H1 (cell line): Measurements from ENCODE around the gene UNC119. TPM values are rescaled to one million over a fixed set of nuclear protein-coding genes. Genes with fewer than 3 reads are reported as not detected.

Experiments used
- CTCF ChIA-PET: fragments of 300-600 bp; sonication (Branson Sonifier 250); formaldehyde crosslinking; loops from one replicate; lab custom pipeline; 2021; ENCODE audit not compliant: partially characterized antibody; lab: Charles Lee
- POLR2A ChIA-PET: fragments of 300-600 bp; sonication (Branson Sonifier 250); formaldehyde crosslinking; loops from one replicate; lab custom pipeline; 2021; ENCODE audit warnings: inconsistent platforms; ENCODE audit not compliant: partially characterized antibody; lab: Charles Lee
- DNase-seq, 2 experiments: peaks; one replicate each; pipeline versions ENCODE4 v3.0.0 to v3.0.0-alpha.2; 2010 to 2022; ENCODE audit warnings: low spot score in 2 of 2, low read depth in 1 of 2, mixed read lengths in 1 of 2
- FAIRE-seq: peaks from 2 replicates; lab custom pipeline; 2011; peaks lifted over from hg19 to GRCh38; lab: Jason Lieb, UNC
- H2AFZ ChIP-seq: 2 replicates; pipeline ENCODE4 v1.8.1; 2012; ENCODE audit warnings: low read length, inconsistent platforms
- H2AK5ac ChIP-seq: 2 replicates; pipeline ENCODE4 v1.6.1; 2013; ENCODE audit warnings: low read depth, low read length
- H2BK120ac ChIP-seq: replicated peaks from 2 replicates; pipeline ENCODE3; 2013; ENCODE audit warnings: low read depth, low read length, inconsistent platforms
- H2BK12ac ChIP-seq: 2 replicates; pipeline ENCODE4 v1.6.1; 2013; ENCODE audit warnings: low read depth, low read length
- H2BK15ac ChIP-seq: 2 replicates; pipeline ENCODE4 v1.6.1; 2013; ENCODE audit warnings: low read length
- H2BK20ac ChIP-seq: 2 replicates; pipeline ENCODE4 v1.6.1; 2013; ENCODE audit warnings: low read length
- H2BK5ac ChIP-seq: 2 replicates; pipeline ENCODE4 v1.6.1; 2013; ENCODE audit warnings: low read depth, low read length
- H3K14ac ChIP-seq: 2 replicates; pipeline ENCODE4 v1.6.1; 2013; ENCODE audit warnings: inconsistent platforms; ENCODE audit not compliant: insufficient read length
- H3K18ac ChIP-seq: 2 replicates; pipeline ENCODE4 v1.6.1; 2013; ENCODE audit warnings: low read length; ENCODE audit errors: extremely low read depth
- H3K23ac ChIP-seq: 2 replicates; pipeline ENCODE4 v1.6.1; 2013; ENCODE audit warnings: inconsistent platforms; ENCODE audit not compliant: insufficient read length
- H3K23me2 ChIP-seq: 2 replicates; pipeline ENCODE4 v1.6.1; 2013; ENCODE audit warnings: low read depth, low read length
- H3K27ac ChIP-seq: 2 replicates; pipeline ENCODE4 v1.6.1; 2011; ENCODE audit warnings: low read depth, low read length, inconsistent platforms
- H3K27me3 ChIP-seq, 4 experiments: replicated peaks in 1 of 4; 1 replicate in 1 of 4; 2 replicates in 3 of 4; pipeline versions ENCODE4 v1.6.1 to v1.8.1; 2011 to 2013; ENCODE audit warnings: low read length in 3 of 4, mild to moderate bottlenecking in 3 of 4, inconsistent platforms in 2 of 4, mixed read lengths in 2 of 4, moderate library complexity in 1 of 4; ENCODE audit not compliant: control insufficient read depth in 3 of 4, insufficient read depth in 3 of 4; ENCODE audit errors: extremely low read depth in 1 of 4
- H3K36me3 ChIP-seq, 4 experiments: 2 replicates each; pipeline versions ENCODE4 v1.6.1 to v1.8.1; 2011 to 2013; ENCODE audit warnings: mild to moderate bottlenecking in 4 of 4, low read length in 3 of 4, moderate library complexity in 2 of 4, control low read depth in 1 of 4, inconsistent platforms in 1 of 4; ENCODE audit not compliant: insufficient read depth in 4 of 4, control insufficient read depth in 2 of 4
- H3K4ac ChIP-seq: replicated peaks from 2 replicates; pipeline ENCODE3; 2013; ENCODE audit warnings: low read length, low read depth, mixed read lengths, inconsistent platforms; ENCODE audit not compliant: insufficient read length
- H3K4me1 ChIP-seq, 4 experiments: replicated peaks in 1 of 4; 1 replicate in 1 of 4; 2 replicates in 3 of 4; pipeline versions ENCODE4 v1.6.1 to v1.8.1; 2011 to 2013; ENCODE audit warnings: low read length in 3 of 4, inconsistent platforms in 2 of 4, mixed read lengths in 1 of 4; ENCODE audit not compliant: insufficient read depth in 4 of 4, control insufficient read depth in 3 of 4
- H3K4me2 ChIP-seq, 2 experiments: 2 replicates each; pipeline versions ENCODE4 v1.6.1 to v1.8.1; 2011 to 2013; ENCODE audit warnings: low read depth in 2 of 2, low read length in 2 of 2, control low read depth in 1 of 2, inconsistent platforms in 1 of 2, mild to moderate bottlenecking in 1 of 2; ENCODE audit not compliant: insufficient read depth in 1 of 2
- H3K4me3 ChIP-seq, 4 experiments: fragments of 200-600, 300-600 bp in 1 of 4; sonication (generic), shearing (Covaris generic), sonication (Bioruptor Twin) in 1 of 4; 2 replicates each; pipeline versions ENCODE4 v1.5.1 to v1.8.1; 2011 to 2016; ENCODE audit warnings: low read length in 4 of 4, low read depth in 3 of 4, control low read depth in 2 of 4, inconsistent platforms in 2 of 4, mild to moderate bottlenecking in 2 of 4, mixed read lengths in 1 of 4, moderate library complexity in 1 of 4; ENCODE audit not compliant: insufficient read depth in 2 of 4; ENCODE audit errors: extremely low read depth in 1 of 4
- H3K56ac ChIP-seq: replicated peaks from 2 replicates; pipeline ENCODE3; 2013; ENCODE audit warnings: low read depth, mild to moderate bottlenecking, mixed read lengths, low read length, inconsistent platforms; ENCODE audit not compliant: insufficient read length
- H3K79me1 ChIP-seq: 2 replicates; pipeline ENCODE4 v1.6.1; 2013; ENCODE audit warnings: low read depth, low read length, control low read depth
- H3K79me2 ChIP-seq, 2 experiments: 2 replicates each; pipeline versions ENCODE4 v1.6.1 to v1.8.1; 2012 to 2013; ENCODE audit warnings: low read length in 2 of 2, mild to moderate bottlenecking in 2 of 2, inconsistent platforms in 1 of 2; ENCODE audit not compliant: insufficient read depth in 2 of 2, control insufficient read depth in 1 of 2
- H3K9ac ChIP-seq, 4 experiments: replicated peaks in 1 of 4; 1 replicate in 1 of 4; 2 replicates in 3 of 4; pipeline versions ENCODE4 v1.6.1 to v1.8.1; 2011 to 2013; ENCODE audit warnings: low read depth in 3 of 4, low read length in 3 of 4, control low read depth in 2 of 4, mild to moderate bottlenecking in 2 of 4, moderate library complexity in 2 of 4, inconsistent platforms in 1 of 4; ENCODE audit errors: extremely low read depth in 1 of 4
- H3K9me3 ChIP-seq, 2 experiments: 2 replicates each; pipeline versions ENCODE4 v1.6.1 to v1.8.1; 2012 to 2013; ENCODE audit warnings: mild to moderate bottlenecking in 2 of 2, moderate library complexity in 2 of 2, control low read depth in 1 of 2, inconsistent platforms in 1 of 2, low read depth in 1 of 2, low read length in 1 of 2, mixed read lengths in 1 of 2; ENCODE audit not compliant: insufficient read depth in 2 of 2
- H4K20me1 ChIP-seq, 2 experiments: replicated peaks in 1 of 2; 2 replicates each; pipeline versions ENCODE3 to v1.8.1; 2011 to 2013; ENCODE audit warnings: inconsistent platforms in 2 of 2, low read length in 2 of 2, mild to moderate bottlenecking in 1 of 2; ENCODE audit not compliant: insufficient read depth in 2 of 2, control insufficient read depth in 1 of 2
- H4K5ac ChIP-seq: 2 replicates; pipeline ENCODE4 v1.6.1; 2013; ENCODE audit warnings: low read length, low read depth, mixed read lengths, inconsistent platforms; ENCODE audit not compliant: insufficient read length
- H4K8ac ChIP-seq: 2 replicates; pipeline ENCODE4 v1.8.0; 2013; ENCODE audit warnings: mild to moderate bottlenecking, moderate library complexity, low read length, inconsistent platforms; ENCODE audit not compliant: insufficient read depth; ENCODE audit errors: extremely low read depth
- H4K91ac ChIP-seq: replicated peaks from 2 replicates; pipeline ENCODE3; 2013; ENCODE audit warnings: low read length, mixed read lengths, inconsistent platforms; ENCODE audit not compliant: insufficient read length
- WGBS, 2 experiments: shearing (Covaris generic) in 1 of 2; methylation state at CpG; one replicate each; pipeline versions ENCODE4 v1.1.6 to v1.1.7; 2013 to 2015; ENCODE audit warnings: low lambda C conversion rate in 2 of 2, mixed read lengths in 2 of 2, inconsistent platforms in 1 of 2, low coverage in 1 of 2, missing lambda C conversion rate in 1 of 2; ENCODE audit not compliant: insufficient replicate concordance in 2 of 2, insufficient coverage in 1 of 2, insufficient read length in 1 of 2; ENCODE audit errors: extremely low coverage in 1 of 2, missing lambda C conversion rate in 1 of 2; 5-methylcytosine and 5-hydroxymethylcytosine counted together
- polyA plus RNA-seq, 7 experiments: library from polyadenylated mRNA; depleted of rRNA in 3 of 7; stranded (reverse) in 5 of 7; unstranded in 2 of 7; fragments of >200 nt in 5 of 7; fragments of 200-250 nt in 2 of 7; gene quantifications; 1 replicate in 5 of 7; 2 replicates in 1 of 7; 4 replicates in 1 of 7; pipeline versions ENCODE4 v1.2.1 to v1.2.3, GENCODE V29; 2011 to 2013; ENCODE audit warnings: missing spikeins in 2 of 7, mixed read lengths in 2 of 7
- total RNA-seq: library from RNA; stranded (reverse); fragmentation: NEBNext Ultra II Directional; extraction: Animal tissue kit (Norgen Biotek cat#: 25700); gene quantifications from 2 replicates; pipeline ENCODE4 v1.2.1, GENCODE V29; 2021

The UNC119 gene
- total and polyA plus RNA-seq, 2 of the 8 experiments (the other 6 are each of a cell fraction or from before 2014, with no cell fraction given): 43.5 to 94.4 TPM

DNA sequence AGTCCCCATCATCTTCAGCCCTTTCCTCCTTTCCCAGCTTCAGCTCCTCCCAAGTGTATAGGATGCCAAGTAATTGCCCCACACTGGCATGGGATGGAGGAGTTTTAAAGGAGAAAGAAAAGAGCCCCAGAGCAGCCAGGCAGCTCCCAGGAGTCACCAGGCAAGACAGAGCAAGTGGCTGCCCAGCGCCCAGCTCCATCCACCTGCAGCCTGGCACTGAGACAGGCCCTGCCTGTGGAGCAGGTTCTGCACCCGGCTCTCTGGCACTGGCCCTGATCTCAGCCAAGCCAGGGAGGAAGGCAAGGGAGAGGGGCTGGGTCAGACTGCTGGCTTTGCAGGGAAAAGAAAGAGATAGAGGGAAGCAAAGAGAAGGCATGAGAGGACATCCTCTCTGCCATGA lies 24.6 kb downstream of the UNC119 start:
- ChIA-PET POLR2A (interaction anchor here (1.5 kb wide), 1 partner anchor 14 kb away, joined by 4 read pairs; no protein-coding TSS in a partner anchor), CTCF (interaction anchor here (0.5 to 5.9 kb wide), 5 partner anchors 12 to 504 kb away, joined by 3 to 45 read pairs (median 4); no protein-coding TSS in a partner anchor)
- WGBS, 2 experiments: 80% methylated on average over 1 of the region's 2 CpGs; no CpG with 5 or more reads in 1 of the 2 experiments
- Histone ChIP-seq H2BK20ac (no peak overlapping the region), H3K4me3 (no peak overlapping the region), H2AFZ (no peak overlapping the region), H3K23ac (no peak overlapping the region), H4K5ac (no peak overlapping the region), H2BK120ac (no peak overlapping the region), H4K20me1 (no peaks in the 10 kb centered on the region), H4K91ac (no peak overlapping the region), H4K8ac (no peak overlapping the region), H2BK12ac (no peak overlapping the region), H3K79me1 (no peaks in the 10 kb centered on the region), H3K4me2 (no peak overlapping the region), H3K9me3 (no peaks in the 10 kb centered on the region), H3K36me3 (no peaks in the 10 kb centered on the region), H3K4ac (no peak overlapping the region), H3K27ac (no peak overlapping the region), H3K4me1 (peaks cover 0 to 3% (median 0%) of the 10 kb centered on the region in 4 experiments; a peak in 2 of 7 replicates), H3K14ac (no peak overlapping the region), H3K23me2 (no peaks in the 10 kb centered on the region), H2AK5ac (no peak overlapping the region), H3K27me3 (no peaks in the 10 kb centered on the region), H3K9ac (no peak overlapping the region), H3K18ac (no peak overlapping the region), H3K56ac (no peak overlapping the region), H2BK5ac (no peak overlapping the region), H2BK15ac (no peak overlapping the region), H3K79me2 (no peaks in the 10 kb centered on the region)
- DNase-seq (no peak), FAIRE-seq (no peak)
